NB4 (cell line): ENCODE measurements around the gene PCSK7.
A peak's percentile ranks its signal among the peaks of the same experiment; 100 is the strongest.
"Not testable (repeated sequence)": the region's sequence is repeated elsewhere in the genome, so short reads cannot be mapped to it uniquely, and the experiment has no call there.

ENCODE experiments used
- DNase-seq: peaks from one replicate; pipeline ENCODE4 v3.0.0; 2010; ENCODE audit warnings: low read depth
- H3K4me3 ChIP-seq: one replicate; pipeline ENCODE4 v1.5.1; 2011; ENCODE audit warnings: mild to moderate bottlenecking, low read depth, low read length, moderate library complexity
- CTCF ChIP-seq: IDR thresholded peaks from one replicate; pipeline ENCODE4 v1.5.1; 2012; ENCODE audit warnings: low read depth, low read length
- MAX ChIP-seq: IDR thresholded peaks from 2 replicates; pipeline ENCODE4 v1.6.1; 2011; ENCODE audit warnings: low read depth, low read length
- MYC ChIP-seq: IDR thresholded peaks from 2 replicates; pipeline ENCODE4 v1.6.1; 2011; ENCODE audit warnings: low read depth, low read length
- POLR2A ChIP-seq: IDR thresholded peaks from 2 replicates; pipeline ENCODE4 v1.6.1; 2011; ENCODE audit warnings: mild to moderate bottlenecking; ENCODE audit not compliant: insufficient read length; ENCODE audit errors: extremely low read depth

Gene PCSK7

GRCh38 chr11:117231842-117232091 lies at the start of gene PCSK7:
TSS of gene PCSK7 (minus strand) at chr11:117232073. CDS start at chr11:117229844, 2,229 bp downstream.
- H3K4me3 ChIP-seq: peak within 1 kb of the TSS; percentile 87
- DNase-seq: no peak
- no peak for TF ChIP-seq POLR2A
- peak; percentile 46 for TF ChIP-seq MAX

- TF ChIP-seq MAX (no peak), MYC (no peak), POLR2A (no peak), CTCF (no peak)
- no peak for DNase-seq
These were observed 49.3 kb upstream of the PCSK7 start for GRCh38 chr11:117281159-117281558.

GRCh38 chr11:117279711-117280376 lies 48.0 kb upstream of the PCSK7 start:
- H3K4me3 ChIP-seq: no peak overlapping the region
- no peak for DNase-seq
- no peak for TF ChIP-seq MAX
- no peak for TF ChIP-seq MYC

More at GRCh38 chr11:117281159-117281558, 49.3 kb upstream of the PCSK7 start:
- no peak overlapping the region for H3K4me3 ChIP-seq

- H3K4me3 ChIP-seq: no peak overlapping the region
- no peak for TF ChIP-seq POLR2A
- TF ChIP-seq CTCF: no peak
- no peak for TF ChIP-seq MYC
- no peak for TF ChIP-seq MAX
- no peak for DNase-seq
These were observed 46.5 kb upstream of the PCSK7 start for GRCh38 chr11:117278347-117278746.

GRCh38 chr11:117273550-117274289 lies 41.8 kb upstream of the PCSK7 start:
- peak overlapping the region; percentile 12 for H3K4me3 ChIP-seq
- DNase-seq: peak; percentile 96
- TF ChIP-seq MYC: no peak
- no peak for TF ChIP-seq CTCF
- TF ChIP-seq MAX: no peak
- TF ChIP-seq POLR2A: no peak

GRCh38 chr11:117272175-117272574 lies 40.3 kb upstream of the PCSK7 start:
- peak; percentile 94 for DNase-seq
- peak; percentile 42; the same call in 1 of the 2 replicates for TF ChIP-seq MAX
- H3K4me3 ChIP-seq: not testable (repeated sequence)

GRCh38 chr11:117271208-117271607 lies 39.3 kb upstream of the PCSK7 start:
- TF ChIP-seq CTCF: no peak
- TF ChIP-seq MAX: no peak
- TF ChIP-seq MYC: no peak
- TF ChIP-seq POLR2A: no peak
- H3K4me3 ChIP-seq: no peak overlapping the region
- no peak for DNase-seq
